HEK293 (cell line): ENCODE data around the gene GNG7.

ENCODE experiments used
- BCL11A ChIP-seq: fragments of 450-650 bp; formaldehyde crosslinking; IDR thresholded peaks from 2 replicates; pipeline ENCODE4 v1.5.1; 2016; ENCODE audit warnings: low read depth, missing biosample characterization, missing genetic modification characterization
- CTCF ChIP-seq: fragments of 450-650 bp; formaldehyde crosslinking; IDR thresholded peaks from 2 replicates; pipeline ENCODE4 v1.5.1; 2016; ENCODE audit warnings: missing biosample characterization, missing genetic modification characterization
- TCF7L2 ChIP-seq: IDR thresholded peaks from 2 replicates; pipeline ENCODE4 v1.6.1; 2011; ENCODE audit warnings: low read depth, mild to moderate bottlenecking, inconsistent platforms, low read length, moderate library complexity, borderline replicate concordance
- ZBTB17 ChIP-seq: fragments of 450-650 bp; formaldehyde crosslinking; IDR thresholded peaks from 2 replicates; pipeline ENCODE4 v1.5.1; 2016; ENCODE audit warnings: missing biosample characterization, missing genetic modification characterization
- ZNF280D ChIP-seq: fragments of 450-650 bp; formaldehyde crosslinking; IDR thresholded peaks from 2 replicates; pipeline ENCODE4 v1.5.1; 2016; ENCODE audit warnings: missing biosample characterization, missing genetic modification characterization
- ZNF670 ChIP-seq: fragments of 450-650 bp; formaldehyde crosslinking; IDR thresholded peaks from 2 replicates; pipeline ENCODE4 v1.5.1; 2016; ENCODE audit warnings: missing biosample characterization, missing genetic modification characterization, low read depth
- TF ChIP-seq, protein P1 (sequence below): fragments of 450-650 bp; formaldehyde crosslinking; IDR thresholded peaks from 2 replicates; pipeline ENCODE4 v1.5.1; 2016; ENCODE audit warnings: missing biosample characterization, missing genetic modification characterization

DNA sequence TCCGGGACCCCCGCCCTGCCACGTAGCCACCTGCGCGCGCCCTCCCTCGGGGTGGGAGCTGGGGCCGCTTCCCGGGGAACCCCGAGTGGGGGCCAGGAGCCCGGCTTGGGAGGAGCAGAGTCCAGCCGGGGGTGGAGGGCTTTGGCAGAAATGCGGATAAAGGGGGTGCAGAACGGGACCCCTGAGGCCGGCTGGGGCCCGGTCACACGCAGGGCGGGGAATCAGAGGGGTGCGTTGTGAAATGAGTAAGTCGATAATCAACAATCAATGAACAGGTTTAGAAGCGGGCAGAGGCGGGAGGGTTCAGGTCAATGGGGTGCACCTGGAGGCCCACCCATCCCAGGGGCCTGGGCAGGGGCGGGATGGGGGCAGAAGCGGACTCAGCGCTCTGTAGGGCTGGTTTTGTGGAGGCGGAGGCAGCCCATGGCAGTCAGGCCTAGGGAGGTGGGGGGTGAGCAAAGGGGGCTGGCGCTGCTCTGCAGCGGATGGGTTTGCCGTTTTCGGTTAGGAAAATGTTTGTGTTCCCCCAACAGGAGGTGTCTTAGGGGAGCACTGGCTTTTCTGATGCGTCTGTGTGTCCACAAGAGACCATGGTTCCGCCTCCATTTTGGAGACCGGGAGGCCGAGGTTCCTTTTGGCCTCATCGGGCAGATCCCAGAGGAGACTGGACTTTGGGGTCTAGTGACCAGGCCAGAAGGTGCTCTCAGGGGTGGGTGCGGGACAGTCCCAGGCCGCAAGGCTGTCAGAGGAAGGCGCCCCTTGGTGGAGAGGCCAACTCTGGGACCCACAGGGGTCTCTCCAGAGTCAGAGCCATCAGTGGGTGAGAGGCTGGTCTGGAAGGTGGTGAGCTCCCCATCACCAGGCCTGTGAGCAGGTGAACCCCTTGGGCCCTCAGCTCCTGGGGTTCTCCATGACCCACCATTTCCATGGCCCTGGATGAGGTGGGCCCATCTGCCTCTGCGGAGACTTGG is 19.4 kb upstream of the GNG7 start:
- TF ChIP-seq CTCF (tag by site-specific recombination), result no peak
- TF ChIP-seq ZNF670 (tag by site-specific recombination), result no peak
- no peak for TF ChIP-seq TCF7L2
- TF ChIP-seq, protein P1, sequence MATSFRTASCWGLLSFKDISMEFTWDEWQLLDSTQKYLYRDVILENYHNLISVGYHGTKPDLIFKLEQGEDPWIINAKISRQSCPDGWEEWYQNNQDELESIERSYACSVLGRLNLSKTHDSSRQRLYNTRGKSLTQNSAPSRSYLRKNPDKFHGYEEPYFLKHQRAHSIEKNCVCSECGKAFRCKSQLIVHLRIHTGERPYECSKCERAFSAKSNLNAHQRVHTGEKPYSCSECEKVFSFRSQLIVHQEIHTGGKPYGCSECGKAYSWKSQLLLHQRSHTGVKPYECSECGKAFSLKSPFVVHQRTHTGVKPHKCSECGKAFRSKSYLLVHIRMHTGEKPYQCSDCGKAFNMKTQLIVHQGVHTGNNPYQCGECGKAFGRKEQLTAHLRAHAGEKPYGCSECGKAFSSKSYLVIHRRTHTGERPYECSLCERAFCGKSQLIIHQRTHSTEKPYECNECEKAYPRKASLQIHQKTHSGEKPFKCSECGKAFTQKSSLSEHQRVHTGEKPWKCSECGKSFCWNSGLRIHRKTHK (tag by site-specific recombination), result no peak
- no peak for TF ChIP-seq ZNF280D (tag by site-specific recombination)
- no peak for TF ChIP-seq BCL11A (tag by site-specific recombination)
- no peak for TF ChIP-seq ZBTB17
